Measurements from ENCODE around the gene JCHAIN. TPM values are rescaled to one million over a fixed set of nuclear protein-coding genes. Genes with fewer than 3 reads are reported as not detected.

The JCHAIN gene
- polyA plus RNA-seq, 1 donor (not counting 4 experiments of a cell fraction or from before 2014, with no cell fraction given) = not detected

GRCh38 chr4:70671091-70671490, 4.8 kb upstream of the JCHAIN start:
- H2AFZ ChIP-seq (ENCODE audit: control insufficient read depth, low read length) = no peak overlapping the region
- H3K27me3 ChIP-seq (ENCODE audit: control insufficient read depth, extremely low read depth, insufficient read depth, low read length) = no peaks in the 10 kb centered on the region
- H3K36me3 ChIP-seq (ENCODE audit: control insufficient read depth in 2 of 2, extremely low read depth in 1 of 2, insufficient read depth in 2 of 2, low read length in 2 of 2) = no peaks in the 10 kb centered on the region
- FAIRE-seq = no peak
- H3K9me3 ChIP-seq (ENCODE audit: control insufficient read depth, low read depth, low read length) = no peaks in the 10 kb centered on the region
- H3K4me1 ChIP-seq (ENCODE audit: control insufficient read depth, extremely low read depth, insufficient read depth, low read length) = no peaks in the 10 kb centered on the region
- H4K20me1 ChIP-seq (ENCODE audit: control insufficient read depth, extremely low read depth, insufficient read depth, low read length) = no peaks in the 10 kb centered on the region
- H3K4me2 ChIP-seq (ENCODE audit: control insufficient read depth, extremely low read depth, insufficient read depth, low read depth, low read length) = no peak overlapping the region
- dilution Hi-C loops (cut with MboI; ENCODE audit: extremely low pct_ligation_motif_present, low sequenced_read_pairs) = no loop called here
- TF ChIP-seq EZH2 (IDR thresholded peaks at IDR 0.05; ENCODE audit: low read length) = no peak
- TF ChIP-seq CTCF (optimal IDR thresholded peaks at IDR 0.05 in 1 of 3, IDR thresholded peaks at IDR 0.05 in 1 of 3, conservative IDR thresholded peaks at IDR 0.05 in 1 of 3; ENCODE audit: extremely low read depth in 1 of 3, insufficient read depth in 2 of 3, low read length in 3 of 3) = no peak
- H3K4me3 ChIP-seq (ENCODE audit: control insufficient read depth in 2 of 3, extremely low read depth in 1 of 3, insufficient read depth in 2 of 3, low read depth in 1 of 3, low read length in 3 of 3) = no peak overlapping the region
- no peaks in the 10 kb centered on the region for H3K9me1 ChIP-seq (ENCODE audit: control insufficient read depth, extremely low read depth, insufficient read depth, low read length)
- DNase-seq (ENCODE audit: low read depth, low spot score) = no peak
- H3K9ac ChIP-seq (ENCODE audit: control insufficient read depth, extremely low read depth, insufficient read depth, low read length) = no peak overlapping the region
- H3K27ac ChIP-seq (ENCODE audit: control insufficient read depth, insufficient read depth, low read length) = no peak overlapping the region
- no peaks in the 10 kb centered on the region for H3K79me2 ChIP-seq (ENCODE audit: control insufficient read depth, insufficient read depth, low read length)

- H3K9me3 ChIP-seq (ENCODE audit: control insufficient read depth, low read depth, low read length) = no peaks in the 10 kb centered on the region
- H3K36me3 ChIP-seq (ENCODE audit: control insufficient read depth in 2 of 2, extremely low read depth in 1 of 2, insufficient read depth in 2 of 2, low read length in 2 of 2) = no peaks in the 10 kb centered on the region
- H3K9ac ChIP-seq (ENCODE audit: control insufficient read depth, extremely low read depth, insufficient read depth, low read length) = no peak overlapping the region
- no peak overlapping the region for H2AFZ ChIP-seq (ENCODE audit: control insufficient read depth, low read length)
- TF ChIP-seq EZH2 (IDR thresholded peaks at IDR 0.05; ENCODE audit: low read length) (no peak), CTCF (optimal IDR thresholded peaks at IDR 0.05 in 1 of 3, IDR thresholded peaks at IDR 0.05 in 1 of 3, conservative IDR thresholded peaks at IDR 0.05 in 1 of 3; ENCODE audit: extremely low read depth in 1 of 3, insufficient read depth in 2 of 3, low read length in 3 of 3) (no peak)
- no peaks in the 10 kb centered on the region for H3K9me1 ChIP-seq (ENCODE audit: control insufficient read depth, extremely low read depth, insufficient read depth, low read length)
- FAIRE-seq (no peak), DNase-seq (ENCODE audit: low read depth, low spot score) (no peak)
- dilution Hi-C loops (cut with MboI; ENCODE audit: extremely low pct_ligation_motif_present, low sequenced_read_pairs) = no loop called here
- H4K20me1 ChIP-seq (ENCODE audit: control insufficient read depth, extremely low read depth, insufficient read depth, low read length) = no peaks in the 10 kb centered on the region
- H3K4me1 ChIP-seq (ENCODE audit: control insufficient read depth, extremely low read depth, insufficient read depth, low read length) = no peaks in the 10 kb centered on the region
- H3K27ac ChIP-seq (ENCODE audit: control insufficient read depth, insufficient read depth, low read length) = no peak overlapping the region
- H3K27me3 ChIP-seq (ENCODE audit: control insufficient read depth, extremely low read depth, insufficient read depth, low read length) = no peaks in the 10 kb centered on the region
- H3K4me2 ChIP-seq (ENCODE audit: control insufficient read depth, extremely low read depth, insufficient read depth, low read depth, low read length) = no peak overlapping the region
- no peaks in the 10 kb centered on the region for H3K79me2 ChIP-seq (ENCODE audit: control insufficient read depth, insufficient read depth, low read length)
- no peak overlapping the region for H3K4me3 ChIP-seq (ENCODE audit: control insufficient read depth in 2 of 3, extremely low read depth in 1 of 3, insufficient read depth in 2 of 3, low read depth in 1 of 3, low read length in 3 of 3)
Observed at GRCh38 chr4:70670332-70671014, 4.2 kb upstream of the JCHAIN start.

Measured in keratinocyte (primary cell).